Suppressor macrophage (primary cell): ENCODE measurements around the gene ANKRD34B.
"Not testable (repeated sequence)": the region's sequence is repeated elsewhere in the genome, so short reads cannot be mapped to it uniquely, and the experiment has no call there.

Experiments used
- DNase-seq, 4 experiments: peaks; one replicate each; pipeline ENCODE4 v3.0.0-alpha.2; 2020 to 2022
- total RNA-seq, 17 experiments: gene quantifications; one replicate each; lab custom pipeline; 2026; ENCODE audit warnings: mixed read lengths in 6 of 17, inconsistent platforms in 3 of 17; lab: John Stamatoyannopoulos, UW

ANKRD34B gene
- 0 to 2.0 (median 0) reads per million in 17 experiments for total RNA-seq

GRCh38 chr5:80569961-80570786 is at the start of gene ANKRD34B:
Gene ANKRD34B, minus strand, starts transcription at chr5:80570280. Its CDS starts 10,261 bp downstream, at chr5:80560019.
- DNase-seq: peak; percentile 8 to 45 (median 28)

- DNase-seq: peak; percentile 7 to 26 (median 24)
Measured at GRCh38 chr5:80619086-80619485, 49.0 kb upstream of the ANKRD34B start.

DNA sequence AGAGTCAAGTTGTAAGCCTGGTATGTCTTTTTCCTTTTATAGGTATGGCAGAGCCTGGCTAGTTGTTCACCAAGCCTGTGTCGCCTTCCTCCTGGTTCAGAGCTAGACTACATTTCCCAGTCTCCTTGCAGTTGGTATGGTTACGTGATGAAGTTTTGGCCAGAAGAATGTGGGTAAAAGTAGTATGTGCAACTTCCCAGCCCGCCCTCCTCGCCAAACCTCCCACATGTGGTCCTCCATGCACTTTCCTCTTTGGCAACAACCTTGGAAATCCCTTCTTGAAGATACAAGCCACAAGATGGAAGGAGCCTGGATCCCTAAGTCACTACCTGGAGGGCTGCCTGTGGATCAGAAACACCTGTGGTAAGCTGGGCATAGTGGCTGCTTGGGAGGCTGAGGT is 48.4 kb upstream of the ANKRD34B start:
- peak in 3 of 4 experiments; percentile 26 to 34 (median 34) for DNase-seq

DNA sequence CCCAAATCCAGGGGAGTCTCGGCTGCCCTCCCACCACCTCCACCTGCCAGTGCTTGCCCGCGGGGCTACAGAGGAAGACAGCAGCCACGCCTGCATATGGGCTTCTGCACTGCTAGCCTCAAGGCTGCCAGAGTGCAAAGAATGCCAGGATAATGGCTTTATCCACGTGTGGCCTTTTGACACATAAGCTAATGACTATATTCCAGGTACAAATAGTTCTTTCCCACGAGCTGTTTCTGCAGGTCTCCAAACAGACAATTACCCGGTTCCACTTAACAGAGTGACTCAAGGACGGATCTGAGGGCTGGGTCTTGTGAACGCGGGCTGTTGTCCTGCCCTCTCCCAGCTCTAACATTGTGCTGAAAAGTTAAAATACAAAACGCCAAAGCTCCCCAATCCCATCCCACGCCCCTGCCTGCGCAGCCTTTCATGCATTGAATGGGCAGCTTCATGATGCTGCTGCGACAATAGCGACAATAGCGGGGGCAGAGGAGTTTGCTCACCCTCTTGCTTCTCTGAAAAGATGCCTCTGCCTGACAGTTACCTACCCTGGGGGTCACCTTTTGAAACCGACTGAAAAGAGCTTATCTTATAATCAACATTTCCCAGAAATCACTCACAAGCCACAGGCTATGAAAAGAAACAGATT is 45.3 kb upstream of the ANKRD34B start:
- no peak for DNase-seq

GRCh38 chr5:80609692-80610091 is 39.6 kb upstream of the ANKRD34B start:
- DNase-seq: no peak

- peak; percentile 52 to 85 (median 68) for DNase-seq
Measured at GRCh38 chr5:80608731-80609130, 38.7 kb upstream of the ANKRD34B start.

DNA sequence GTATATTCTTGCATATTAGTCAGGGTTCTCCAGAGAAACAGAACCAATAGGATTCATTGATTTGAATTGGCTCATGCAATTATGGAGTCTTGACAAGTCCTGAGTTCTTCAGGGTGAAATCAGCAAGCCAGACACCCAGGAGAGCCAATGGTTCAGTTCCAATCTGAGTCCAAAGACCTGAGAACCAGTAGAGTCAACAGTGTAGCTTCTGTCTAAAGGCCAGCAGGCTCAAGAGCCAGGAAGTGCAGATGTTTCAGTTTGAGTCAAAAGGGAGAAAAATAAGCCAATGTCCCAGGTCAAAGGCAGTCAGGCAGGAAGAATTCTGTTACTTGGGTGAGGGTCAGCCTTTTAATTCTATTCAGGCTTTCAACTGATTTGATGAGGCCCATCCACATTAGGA is 37.8 kb upstream of the ANKRD34B start:
- DNase-seq: no peak

DNA sequence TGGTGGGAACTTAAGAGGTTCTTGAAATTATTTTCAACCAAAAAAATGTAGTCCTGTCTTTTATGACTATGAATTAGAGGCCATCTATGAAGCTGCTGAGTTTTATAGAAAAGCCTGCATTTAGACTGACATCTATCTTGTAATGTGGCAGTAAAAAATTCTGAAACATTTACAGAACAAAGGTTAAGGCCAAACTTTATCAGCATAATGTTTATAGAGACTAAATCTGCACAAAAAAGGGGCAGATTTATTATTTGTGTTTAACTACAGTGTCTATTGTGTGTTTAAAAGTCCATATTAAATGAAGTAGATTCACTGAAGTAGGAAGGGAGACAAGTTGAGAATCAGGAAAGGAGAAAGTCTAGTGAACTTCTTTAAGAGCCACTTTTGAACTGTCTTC is 37.3 kb upstream of the ANKRD34B start:
- no peak for DNase-seq

GRCh38 chr5:80600943-80601693 is 31.0 kb upstream of the ANKRD34B start:
- no peak for DNase-seq

- DNase-seq: no peak
Measured at GRCh38 chr5:80597500-80597899, 27.4 kb upstream of the ANKRD34B start.

DNA sequence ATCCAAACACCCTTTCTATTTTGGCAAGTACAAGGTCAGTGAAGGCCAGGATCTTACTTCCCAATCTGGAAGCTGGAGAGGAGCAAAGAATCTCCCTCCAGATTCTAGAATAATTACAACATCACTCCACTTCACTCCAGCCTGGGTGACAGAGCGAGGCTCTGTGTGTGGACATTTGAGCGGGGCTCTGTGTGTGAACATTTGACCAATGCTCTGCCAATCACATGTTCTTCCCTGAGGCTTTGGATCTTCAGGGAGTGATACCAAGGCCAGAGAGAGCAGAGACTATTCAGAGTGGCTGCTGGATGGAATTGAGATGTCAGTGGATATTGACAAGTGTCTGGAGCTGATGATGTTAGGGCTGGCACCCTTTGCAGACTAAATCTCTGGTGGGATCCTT is 24.7 kb upstream of the ANKRD34B start:
- no peak for DNase-seq

DNA sequence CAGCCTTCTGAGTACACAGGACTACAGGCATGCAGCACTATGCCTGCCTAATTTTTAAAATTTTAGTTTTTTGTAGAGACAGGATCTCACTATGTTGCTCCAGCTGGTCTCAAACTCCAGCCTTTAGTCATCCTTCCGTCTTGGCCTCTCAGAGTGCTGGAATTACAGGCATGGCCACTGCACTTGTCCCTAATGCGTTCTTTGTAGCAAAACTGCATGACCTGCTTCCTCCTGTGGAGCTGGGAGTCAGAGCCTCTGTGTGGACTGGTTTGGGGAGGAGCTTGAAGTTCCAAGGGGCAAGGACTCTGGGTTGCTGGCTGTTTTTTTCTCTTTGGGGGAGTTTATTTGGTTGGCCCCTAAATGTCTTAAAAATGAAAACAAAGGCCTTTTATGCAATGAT is 22.7 kb upstream of the ANKRD34B start:
- DNase-seq: no peak

DNA sequence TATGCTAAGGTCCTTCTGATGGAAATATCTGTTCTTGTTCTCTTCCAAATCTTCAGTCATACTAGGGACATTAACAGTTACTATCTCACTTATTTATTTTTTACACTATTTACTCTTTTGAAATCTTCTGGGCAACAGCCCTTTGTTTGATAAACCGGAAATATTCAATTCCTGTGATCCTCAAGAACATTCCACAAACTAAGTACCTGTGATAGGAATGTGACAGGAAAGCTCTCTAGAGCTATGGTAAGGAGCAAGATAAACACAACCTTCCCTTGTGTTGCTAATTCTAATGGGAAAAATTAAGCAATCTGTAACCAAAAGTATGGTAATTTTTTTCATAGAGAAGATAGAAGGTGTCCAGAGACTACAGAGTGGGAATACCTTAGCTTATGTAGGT is 22.0 kb upstream of the ANKRD34B start:
- no peak for DNase-seq

GRCh38 chr5:80591352-80591751 is 21.3 kb upstream of the ANKRD34B start:
- no peak for DNase-seq

DNA sequence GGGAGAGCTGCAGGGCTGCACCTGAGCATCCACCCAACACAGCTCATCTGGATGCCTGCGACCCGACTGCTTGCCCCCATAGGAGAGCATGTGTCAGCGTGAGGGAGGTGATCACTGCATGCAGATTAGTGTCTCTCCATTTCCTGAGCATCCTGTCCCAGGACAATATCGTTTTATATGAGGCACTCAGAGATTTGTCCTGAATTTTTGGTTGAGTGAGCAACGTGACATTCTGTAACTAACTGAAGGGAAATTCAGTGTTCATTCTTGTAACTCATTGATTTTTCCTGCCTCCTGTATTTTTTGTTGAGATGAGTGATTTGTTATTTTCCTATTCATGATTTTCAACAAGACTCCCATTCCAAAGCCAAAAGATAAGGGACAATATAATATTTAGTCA is 20.7 kb upstream of the ANKRD34B start:
- DNase-seq: no peak

DNA sequence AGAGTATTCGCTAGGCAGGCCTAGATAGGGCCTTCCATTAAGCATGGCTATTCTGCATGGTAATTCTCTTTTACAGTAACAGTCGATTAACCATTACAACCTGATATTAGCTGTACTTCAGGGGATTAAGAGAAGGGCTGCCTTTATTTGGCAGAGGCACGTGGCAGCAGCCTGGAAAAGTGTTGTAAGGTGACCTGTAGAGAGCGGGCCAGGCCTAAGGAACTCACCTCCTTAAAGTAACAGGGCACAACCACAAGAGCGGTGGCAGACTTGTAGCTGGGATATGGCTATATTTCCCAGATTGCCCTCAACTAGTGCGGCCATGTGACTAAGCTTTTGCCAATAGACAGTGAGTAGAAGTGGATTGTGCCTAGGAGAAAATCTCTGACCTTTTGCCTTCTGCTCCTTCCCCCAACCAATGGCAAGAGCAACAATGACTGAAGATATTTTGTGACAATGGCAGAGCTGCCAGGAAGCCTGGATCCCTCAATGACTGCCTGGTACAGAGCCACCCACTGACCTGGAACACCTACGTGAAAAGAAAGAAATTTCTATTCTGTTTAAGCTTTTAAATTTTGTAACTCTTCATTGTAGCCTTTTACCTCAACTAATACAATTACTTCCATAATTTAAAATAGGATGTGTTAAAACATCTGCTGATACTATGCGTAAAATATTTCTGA is 18.9 kb upstream of the ANKRD34B start:
- no peak for DNase-seq

GRCh38 chr5:80584770-80585169 is 14.7 kb upstream of the ANKRD34B start:
- DNase-seq: no peak

DNA sequence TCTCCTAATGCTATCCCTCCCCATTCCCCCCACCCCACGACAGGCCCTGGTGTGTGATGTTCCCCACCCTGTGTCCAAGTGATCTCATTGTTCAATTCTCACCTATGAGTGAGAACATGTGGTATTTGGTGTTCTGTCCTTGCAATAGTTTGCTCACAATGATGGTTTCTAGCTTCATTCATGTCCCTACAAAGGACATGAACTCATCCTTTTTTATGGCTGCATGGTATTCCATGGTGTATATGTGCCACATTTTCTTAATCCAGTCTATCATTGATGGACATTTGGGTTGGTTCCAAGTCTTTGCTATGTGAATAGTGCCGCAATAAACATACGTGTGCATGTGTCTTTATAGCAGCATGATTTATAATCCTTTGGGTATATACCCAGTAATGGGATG is 10.2 kb upstream of the ANKRD34B start:
- not testable (repeated sequence) for DNase-seq

GRCh38 chr5:80579050-80579449 is 9.0 kb upstream of the ANKRD34B start:
- no peak for DNase-seq

GRCh38 chr5:80577707-80578106 is 7.6 kb upstream of the ANKRD34B start:
- DNase-seq: no peak

- no peak for DNase-seq
Measured at GRCh38 chr5:80576383-80576782, 6.3 kb upstream of the ANKRD34B start.

GRCh38 chr5:80573062-80573461 is 3.0 kb upstream of the ANKRD34B start:
- no peak for DNase-seq
